Brain microvascular endothelial cell (primary cell): Measurements from ENCODE around the gene NRXN3.

Experiments used
- DNase-seq: peaks from one replicate; pipeline ENCODE4 v3.0.0-alpha.2; 2020
- H3K27ac ChIP-seq: fragments of 250-450 bp; sonication (Bioruptor Pico); 2 replicates; pipeline ENCODE4 v1.5.1; 2020; ENCODE audit warnings: mild to moderate bottlenecking, moderate library complexity
- H3K27me3 ChIP-seq: fragments of 250-450 bp; sonication (Bioruptor Pico); replicated peaks from 2 replicates; pipeline ENCODE4 v1.5.1; 2020; ENCODE audit warnings: mild to moderate bottlenecking
- H3K36me3 ChIP-seq: fragments of 250-450 bp; sonication (Bioruptor Pico); replicated peaks from 2 replicates; pipeline ENCODE4 v1.5.1; 2020; ENCODE audit warnings: mild to moderate bottlenecking
- H3K4me3 ChIP-seq: 2 replicates; pipeline ENCODE4 v1.5.1; 2011; ENCODE audit warnings: low read depth, mild to moderate bottlenecking, control low read depth, low read length, moderate library complexity
- CTCF ChIP-seq: IDR thresholded peaks from 2 replicates; pipeline ENCODE4 v1.5.1; 2011; ENCODE audit warnings: low read depth, mild to moderate bottlenecking, moderate library complexity, low read length, control low read depth, inconsistent platforms; ENCODE audit errors: missing control alignments
- in situ Hi-C: cut with HindIII; loops from 2 replicates; pipeline ENCODE4 v1.10.0; 2017; ENCODE audit warnings: low sequenced_read_pairs, low pct_ligation_motif_present

Gene NRXN3

GRCh38 chr14:78829274-78829673, 659.1 kb downstream of the NRXN3 start:
- H3K27ac ChIP-seq, result no peak overlapping the region
- H3K4me3 ChIP-seq, result no peak overlapping the region
- no peak for DNase-seq
- TF ChIP-seq CTCF, result no peak
- in situ Hi-C loops, result no loop called here
- no peaks in the 10 kb centered on the region for H3K36me3 ChIP-seq
- no peaks in the 10 kb centered on the region for H3K27me3 ChIP-seq

- H3K27ac ChIP-seq, result no peak overlapping the region
- no peak overlapping the region for H3K4me3 ChIP-seq
- no peaks in the 10 kb centered on the region for H3K36me3 ChIP-seq
- H3K27me3 ChIP-seq, result no peaks in the 10 kb centered on the region
- DNase-seq, result no peak
- no peak for TF ChIP-seq CTCF
- in situ Hi-C loops, result no loop called here
Observed at GRCh38 chr14:78834766-78835451, 664.7 kb downstream of the NRXN3 start.

- in situ Hi-C loops, result no loop called here
- no peaks in the 10 kb centered on the region for H3K36me3 ChIP-seq
Observed at GRCh38 chr14:78835909-78836308, 665.7 kb downstream of the NRXN3 start.

GRCh38 chr14:78836777-78837176, 666.6 kb downstream of the NRXN3 start:
- TF ChIP-seq CTCF, result peak; percentile 73
- peak; percentile 51 for DNase-seq
- Histone ChIP-seq H3K36me3 (no peaks in the 10 kb centered on the region), H3K4me3 (no peak overlapping the region), H3K27me3 (no peaks in the 10 kb centered on the region), H3K27ac (no peak overlapping the region)
- in situ Hi-C loops, result no loop called here

More at GRCh38 chr14:78835909-78836308, 665.7 kb downstream of the NRXN3 start:
- H3K4me3 ChIP-seq, result no peak overlapping the region
- no peak for TF ChIP-seq CTCF
- no peaks in the 10 kb centered on the region for H3K27me3 ChIP-seq
- H3K27ac ChIP-seq, result no peak overlapping the region
- no peak for DNase-seq

- no peak for DNase-seq
- H3K36me3 ChIP-seq, result no peaks in the 10 kb centered on the region
- H3K27ac ChIP-seq, result no peak overlapping the region
- in situ Hi-C loops, result no loop called here
- no peaks in the 10 kb centered on the region for H3K27me3 ChIP-seq
- no peak for TF ChIP-seq CTCF
- no peak overlapping the region for H3K4me3 ChIP-seq
Observed at GRCh38 chr14:78838959-78839358, 668.8 kb downstream of the NRXN3 start.

GRCh38 chr14:78840898-78841297, 670.7 kb downstream of the NRXN3 start:
- in situ Hi-C loops, result no loop called here
- TF ChIP-seq CTCF, result no peak
- H3K36me3 ChIP-seq, result no peaks in the 10 kb centered on the region
- no peak for DNase-seq
- no peaks in the 10 kb centered on the region for H3K27me3 ChIP-seq
- H3K4me3 ChIP-seq, result no peak overlapping the region
- H3K27ac ChIP-seq, result no peak overlapping the region
